Stomach smooth muscle (tissue), 2 donors: ENCODE measurements around the gene KSR2.

ENCODE experiments used
- H3K27ac ChIP-seq: one replicate; pipeline ENCODE4 v1.7.0; 2013; ENCODE audit warnings: mild to moderate bottlenecking, low read length, inconsistent platforms
- H3K27me3 ChIP-seq, 2 donors: one replicate each; pipeline ENCODE4 v1.7.0; 2013; ENCODE audit warnings: low read length in 2 of 2; ENCODE audit not compliant: insufficient read depth in 2 of 2, control insufficient read depth in 1 of 2
- H3K36me3 ChIP-seq, 2 donors: one replicate each; pipeline ENCODE4 v1.7.0; 2013; ENCODE audit warnings: low read length in 2 of 2; ENCODE audit not compliant: control insufficient read depth in 2 of 2, insufficient read depth in 2 of 2
- H3K4me1 ChIP-seq: one replicate; pipeline ENCODE4 v1.7.0; 2013; ENCODE audit warnings: low read length; ENCODE audit not compliant: control insufficient read depth, insufficient read depth
- H3K4me3 ChIP-seq, 2 donors: one replicate each; pipeline ENCODE4 v1.7.0; 2013; ENCODE audit warnings: low read length in 2 of 2
- H3K9ac ChIP-seq, 2 donors: one replicate each; pipeline ENCODE4 v1.7.0; 2013; ENCODE audit warnings: low read length in 2 of 2, mild to moderate bottlenecking in 1 of 2
- H3K9me3 ChIP-seq, 2 donors: one replicate each; pipeline ENCODE4 v1.7.0; 2013; ENCODE audit warnings: low read length in 2 of 2; ENCODE audit not compliant: control insufficient read depth in 2 of 2
- donor health status: healthy.
- donor health status: Pancreatic carcinoma.

KSR2 gene

GRCh38 chr12:117702741-117703140, 266.0 kb downstream of the KSR2 start:
- Histone ChIP-seq H3K9me3 (peaks cover 0 to 4% of the 10 kb centered on the region in 2 donors), H3K36me3 (no peaks in the 10 kb centered on the region), H3K27ac (no peak overlapping the region), H3K9ac (no peak overlapping the region), H3K27me3 (peaks cover 0 to 5% of the 10 kb centered on the region in 2 donors), H3K4me1 (no peaks in the 10 kb centered on the region), H3K4me3 (no peak overlapping the region)

- Histone ChIP-seq H3K9me3 (peaks cover 0 to 4% of the 10 kb centered on the region in 2 donors), H3K27me3 (peaks cover 0 to 5% of the 10 kb centered on the region in 2 donors), H3K27ac (no peak overlapping the region)
Observed at GRCh38 chr12:117699575-117699974, 269.2 kb downstream of the KSR2 start.

GRCh38 chr12:117699118-117699517, 269.7 kb downstream of the KSR2 start:
- Histone ChIP-seq H3K9ac (no peak overlapping the region), H3K27me3 (peaks cover 0 to 5% of the 10 kb centered on the region in 2 donors), H3K9me3 (peaks cover 0 to 4% of the 10 kb centered on the region in 2 donors), H3K4me1 (no peaks in the 10 kb centered on the region), H3K27ac (no peak overlapping the region), H3K4me3 (no peak overlapping the region), H3K36me3 (no peaks in the 10 kb centered on the region)

More at GRCh38 chr12:117699575-117699974, 269.2 kb downstream of the KSR2 start:
- H3K4me1 ChIP-seq, result no peaks in the 10 kb centered on the region
- H3K36me3 ChIP-seq, result no peaks in the 10 kb centered on the region
- H3K4me3 ChIP-seq, result no peak overlapping the region
- H3K9ac ChIP-seq, result no peak overlapping the region

- H3K27me3 ChIP-seq, result peaks cover 0 to 2% of the 10 kb centered on the region in 2 donors
- no peak overlapping the region for H3K27ac ChIP-seq
- H3K36me3 ChIP-seq, result no peaks in the 10 kb centered on the region
- H3K9me3 ChIP-seq, result peaks cover 0 to 4% of the 10 kb centered on the region in 2 donors
- no peak overlapping the region for H3K4me3 ChIP-seq
- no peak overlapping the region for H3K9ac ChIP-seq
- H3K4me1 ChIP-seq, result no peaks in the 10 kb centered on the region
Observed at GRCh38 chr12:117695956-117696355, 272.8 kb downstream of the KSR2 start.

- H3K27ac ChIP-seq, result no peak overlapping the region
- no peak overlapping the region for H3K4me3 ChIP-seq
- no peaks in the 10 kb centered on the region for H3K27me3 ChIP-seq
- H3K9me3 ChIP-seq, result peaks cover 2 to 4% of the 10 kb centered on the region in 2 donors
- H3K4me1 ChIP-seq, result no peaks in the 10 kb centered on the region
- H3K9ac ChIP-seq, result no peak overlapping the region
- no peaks in the 10 kb centered on the region for H3K36me3 ChIP-seq
Observed at GRCh38 chr12:117692512-117692911, 276.3 kb downstream of the KSR2 start.

- H3K27ac ChIP-seq, result no peak overlapping the region
- peaks cover 0 to 2% of the 10 kb centered on the region in 2 donors for H3K27me3 ChIP-seq
- H3K4me1 ChIP-seq, result no peaks in the 10 kb centered on the region
- H3K9me3 ChIP-seq, result peaks cover 2 to 4% of the 10 kb centered on the region in 2 donors
- H3K4me3 ChIP-seq, result no peak overlapping the region
- H3K9ac ChIP-seq, result no peak overlapping the region
- H3K36me3 ChIP-seq, result no peaks in the 10 kb centered on the region
Observed at GRCh38 chr12:117689857-117690256, 278.9 kb downstream of the KSR2 start.

- no peak overlapping the region for H3K9ac ChIP-seq
- no peaks in the 10 kb centered on the region for H3K36me3 ChIP-seq
- no peaks in the 10 kb centered on the region for H3K4me1 ChIP-seq
- H3K27ac ChIP-seq, result no peak overlapping the region
- H3K9me3 ChIP-seq, result peaks cover 2 to 3% of the 10 kb centered on the region in 2 donors
- H3K4me3 ChIP-seq, result no peak overlapping the region
- peaks cover 0 to 2% of the 10 kb centered on the region in 2 donors for H3K27me3 ChIP-seq
Observed at GRCh38 chr12:117688446-117688845, 280.3 kb downstream of the KSR2 start.

- no peaks in the 10 kb centered on the region for H3K4me1 ChIP-seq
- peaks cover 0 to 2% of the 10 kb centered on the region in 2 donors for H3K9me3 ChIP-seq
- H3K9ac ChIP-seq, result no peak overlapping the region
- no peak overlapping the region for H3K27ac ChIP-seq
- peaks cover 0 to 2% of the 10 kb centered on the region in 2 donors for H3K27me3 ChIP-seq
- no peaks in the 10 kb centered on the region for H3K36me3 ChIP-seq
- no peak overlapping the region for H3K4me3 ChIP-seq
Observed at GRCh38 chr12:117686911-117687377, 281.8 kb downstream of the KSR2 start.

GRCh38 chr12:117686210-117686609, 282.6 kb downstream of the KSR2 start:
- no peak overlapping the region for H3K27ac ChIP-seq
- H3K27me3 ChIP-seq, result peaks cover 0 to 2% of the 10 kb centered on the region in 2 donors
- H3K9me3 ChIP-seq, result peaks cover 0 to 2% of the 10 kb centered on the region in 2 donors
- no peak overlapping the region for H3K9ac ChIP-seq
- H3K36me3 ChIP-seq, result no peaks in the 10 kb centered on the region
- H3K4me3 ChIP-seq, result no peak overlapping the region
- H3K4me1 ChIP-seq, result no peaks in the 10 kb centered on the region

GRCh38 chr12:117685110-117685926, 283.5 kb downstream of the KSR2 start:
- Histone ChIP-seq H3K36me3 (no peaks in the 10 kb centered on the region), H3K4me1 (no peaks in the 10 kb centered on the region), H3K27ac (no peak overlapping the region), H3K4me3 (no peak overlapping the region), H3K27me3 (peaks cover 0 to 2% of the 10 kb centered on the region in 2 donors), H3K9ac (no peak overlapping the region), H3K9me3 (peaks cover 0 to 2% of the 10 kb centered on the region in 2 donors)

- H3K27ac ChIP-seq, result no peak overlapping the region
- no peaks in the 10 kb centered on the region for H3K4me1 ChIP-seq
- peaks cover 0 to 2% of the 10 kb centered on the region in 2 donors for H3K27me3 ChIP-seq
- H3K4me3 ChIP-seq, result no peak overlapping the region
- no peak overlapping the region for H3K9ac ChIP-seq
- H3K9me3 ChIP-seq, result no peaks in the 10 kb centered on the region
- H3K36me3 ChIP-seq, result no peaks in the 10 kb centered on the region
Observed at GRCh38 chr12:117684471-117684870, 284.3 kb downstream of the KSR2 start.
